ENCODE measurements around the gene SLX9.

- TF ChIP-seq CTCF (IDR thresholded peaks at IDR 0.05) (no peak), ZFX (IDR thresholded peaks at IDR 0.05; ENCODE audit: borderline replicate concordance) (no peak)
Observed at GRCh38 chr21:45020629-45021427, 81.0 kb downstream of the SLX9 start.
